ENCODE data around the gene ASMTL.

DNA sequence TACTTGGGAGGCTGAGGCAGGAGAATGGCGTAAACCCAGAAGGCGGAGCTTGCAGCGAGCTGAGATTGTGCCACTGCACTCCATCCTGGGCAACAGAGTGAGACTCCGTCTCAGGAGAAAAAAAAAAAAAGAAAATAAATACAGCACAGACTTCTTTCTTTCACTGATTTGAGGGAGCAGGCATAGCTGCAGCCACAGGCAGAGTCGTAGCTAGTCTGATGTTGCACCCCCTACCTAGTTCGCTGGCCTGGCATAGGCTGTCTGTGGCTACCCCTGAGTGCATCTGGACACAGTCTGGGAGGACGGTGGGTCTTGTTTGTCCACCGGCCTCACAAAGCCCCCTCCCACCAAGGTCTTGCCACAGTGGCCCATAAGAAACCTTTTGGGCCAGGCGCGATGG lies 94.7 kb downstream of the ASMTL start:
- TF ChIP-seq POLR2AphosphoS5 (IDR thresholded peaks at IDR 0.05; ENCODE audit: borderline replicate concordance, low read depth, low read length) (no peak), EZH2 (IDR thresholded peaks at IDR 0.05) (no peak)

Measured in SK-N-MC (cell line).